IPS-15b (cell line): Measurements from ENCODE around the gene ISCA2.

ENCODE experiments used
- H3K27me3 ChIP-seq: one replicate; pipeline ENCODE4 v1.6.1; 2013; ENCODE audit warnings: low read length; ENCODE audit not compliant: control insufficient read depth, insufficient read depth
- H3K36me3 ChIP-seq: one replicate; pipeline ENCODE4 v1.6.1; 2013; ENCODE audit warnings: low read length; ENCODE audit not compliant: control insufficient read depth, insufficient read depth
- H3K4me1 ChIP-seq: one replicate; pipeline ENCODE4 v1.6.1; 2013; ENCODE audit warnings: mild to moderate bottlenecking, low read length; ENCODE audit not compliant: control insufficient read depth, insufficient read depth
- H3K4me3 ChIP-seq: one replicate; pipeline ENCODE4 v1.5.1; 2013; ENCODE audit warnings: low read depth, low read length
- H3K9ac ChIP-seq: one replicate; pipeline ENCODE4 v1.6.1; 2013; ENCODE audit warnings: low read depth, mild to moderate bottlenecking, low read length
- H3K9me3 ChIP-seq: one replicate; pipeline ENCODE4 v1.6.1; 2013; ENCODE audit warnings: mild to moderate bottlenecking, low read length; ENCODE audit not compliant: control insufficient read depth, insufficient read depth

The ISCA2 gene

GRCh38 chr14:74488786-74489397 is 4.7 kb upstream of the ISCA2 start:
- Histone ChIP-seq H3K36me3 (peaks cover 6% of the 10 kb centered on the region), H3K4me1 (peaks cover 14% of the 10 kb centered on the region), H3K4me3 (no peak overlapping the region), H3K9me3 (no peaks in the 10 kb centered on the region), H3K27me3 (no peaks in the 10 kb centered on the region), H3K9ac (no peak overlapping the region)

- no peak overlapping the region for H3K4me3 ChIP-seq
- H3K9me3 ChIP-seq = no peaks in the 10 kb centered on the region
- H3K27me3 ChIP-seq = no peaks in the 10 kb centered on the region
- H3K4me1 ChIP-seq = peaks cover 16% of the 10 kb centered on the region
- H3K36me3 ChIP-seq = peaks cover 9% of the 10 kb centered on the region
- no peak overlapping the region for H3K9ac ChIP-seq
These were observed 3.1 kb upstream of the ISCA2 start for GRCh38 chr14:74490486-74490885.

- Histone ChIP-seq H3K4me1 (peaks cover 16% of the 10 kb centered on the region), H3K36me3 (peaks cover 9% of the 10 kb centered on the region), H3K4me3 (peak overlapping the region; percentile 77), H3K27me3 (no peaks in the 10 kb centered on the region), H3K9me3 (no peaks in the 10 kb centered on the region), H3K9ac (peak overlapping the region; percentile 24)
These were observed 1.4 kb upstream of the ISCA2 start for GRCh38 chr14:74491956-74492775.

- no peaks in the 10 kb centered on the region for H3K27me3 ChIP-seq
These were observed 706 bp upstream of the ISCA2 start, which contains the start of gene NPC2 for GRCh38 chr14:74492776-74493342. NPC2 (minus strand) TSS chr14:74493305; CDS start chr14:74493274, 31 bp downstream.

GRCh38 chr14:74495356-74495755 is 1.8 kb downstream of the ISCA2 start:
- peaks cover 13% of the 10 kb centered on the region for H3K4me1 ChIP-seq
- H3K9ac ChIP-seq = no peak overlapping the region
- no peaks in the 10 kb centered on the region for H3K9me3 ChIP-seq
- no peaks in the 10 kb centered on the region for H3K27me3 ChIP-seq
- no peak overlapping the region for H3K4me3 ChIP-seq
- peaks cover 9% of the 10 kb centered on the region for H3K36me3 ChIP-seq

More at GRCh38 chr14:74492776-74493342, 706 bp upstream of the ISCA2 start, which contains the start of gene NPC2:
- Histone ChIP-seq H3K9ac (peak within 1 kb of the TSS; percentile 77), H3K4me1 (peaks cover 12% of the 10 kb centered on the region), H3K36me3 (peaks cover 9% of the 10 kb centered on the region), H3K4me3 (peak within 1 kb of the TSS; percentile 99), H3K9me3 (no peaks in the 10 kb centered on the region)

GRCh38 chr14:74500417-74501134 is 7.0 kb downstream of the ISCA2 start:
- Histone ChIP-seq H3K4me3 (peak overlapping the region; percentile 3), H3K4me1 (peaks cover 12% of the 10 kb centered on the region), H3K36me3 (peaks cover 5% of the 10 kb centered on the region), H3K9ac (no peak overlapping the region), H3K9me3 (no peaks in the 10 kb centered on the region), H3K27me3 (no peaks in the 10 kb centered on the region)

GRCh38 chr14:74501135-74501614 is 7.6 kb downstream of the ISCA2 start:
- peaks cover 12% of the 10 kb centered on the region for H3K4me1 ChIP-seq
- no peak overlapping the region for H3K9ac ChIP-seq
- no peaks in the 10 kb centered on the region for H3K9me3 ChIP-seq
- H3K4me3 ChIP-seq = peak overlapping the region; percentile 2
- H3K27me3 ChIP-seq = no peaks in the 10 kb centered on the region
- no peaks in the 10 kb centered on the region for H3K36me3 ChIP-seq

GRCh38 chr14:74501691-74502090 is 8.1 kb downstream of the ISCA2 start:
- Histone ChIP-seq H3K9me3 (no peaks in the 10 kb centered on the region), H3K9ac (no peak overlapping the region)

GRCh38 chr14:74502236-74503019 is 8.9 kb downstream of the ISCA2 start:
- Histone ChIP-seq H3K36me3 (no peaks in the 10 kb centered on the region), H3K27me3 (no peaks in the 10 kb centered on the region), H3K4me1 (peaks cover 12% of the 10 kb centered on the region), H3K9me3 (no peaks in the 10 kb centered on the region), H3K4me3 (no peak overlapping the region), H3K9ac (no peak overlapping the region)

More at GRCh38 chr14:74501691-74502090, 8.1 kb downstream of the ISCA2 start:
- H3K36me3 ChIP-seq = no peaks in the 10 kb centered on the region
- H3K27me3 ChIP-seq = no peaks in the 10 kb centered on the region
- no peak overlapping the region for H3K4me3 ChIP-seq
- peaks cover 12% of the 10 kb centered on the region for H3K4me1 ChIP-seq

- Histone ChIP-seq H3K4me1 (peaks cover 12% of the 10 kb centered on the region), H3K9me3 (no peaks in the 10 kb centered on the region), H3K9ac (no peak overlapping the region), H3K27me3 (no peaks in the 10 kb centered on the region), H3K36me3 (no peaks in the 10 kb centered on the region), H3K4me3 (no peak overlapping the region)
These were observed 9.8 kb downstream of the ISCA2 start for GRCh38 chr14:74503291-74503937.
